HEK293T (cell line): Measurements from ENCODE around the gene SLC6A4.

ENCODE experiments used
- ARNT ChIP-seq: fragments of 450-650 bp; IDR thresholded peaks from 2 replicates; pipeline ENCODE4 v1.6.1; 2017; ENCODE audit warnings: mild to moderate bottlenecking
- BHLHE40 ChIP-seq: fragments of 450-650 bp; IDR thresholded peaks from 2 replicates; pipeline ENCODE4 v1.6.1; 2016; ENCODE audit warnings: mild to moderate bottlenecking, moderate library complexity, borderline replicate concordance
- ELF4 ChIP-seq: fragments of 450-650 bp; IDR thresholded peaks from 2 replicates; pipeline ENCODE4 v1.6.1; 2017; ENCODE audit warnings: antibody characterized with exemption
- FOXA1 ChIP-seq: fragments of 450-650 bp; IDR thresholded peaks from 2 replicates; pipeline ENCODE4 v1.6.1; 2016; ENCODE audit warnings: mild to moderate bottlenecking
- FOXK2 ChIP-seq: fragments of 450-650 bp; IDR thresholded peaks from 2 replicates; pipeline ENCODE4 v1.6.1; 2016; ENCODE audit warnings: mild to moderate bottlenecking
- FOXM1 ChIP-seq: fragments of 450-650 bp; IDR thresholded peaks from 2 replicates; pipeline ENCODE4 v1.6.1; 2017; ENCODE audit warnings: mild to moderate bottlenecking, borderline replicate concordance
- L3MBTL2 ChIP-seq: fragments of 450-650 bp; conservative IDR thresholded peaks from 2 replicates; pipeline ENCODE4 v1.6.1; 2016; ENCODE audit warnings: mild to moderate bottlenecking
- LEF1 ChIP-seq: fragments of 450-650 bp; IDR thresholded peaks from 2 replicates; pipeline ENCODE4 v1.6.1; 2017; ENCODE audit warnings: mild to moderate bottlenecking, borderline replicate concordance
- NFRKB ChIP-seq: fragments of 450-650 bp; IDR thresholded peaks from 2 replicates; pipeline ENCODE4 v1.6.1; 2016; ENCODE audit warnings: mild to moderate bottlenecking, moderate library complexity
- PKNOX1 ChIP-seq: fragments of 450-650 bp; IDR thresholded peaks from 2 replicates; pipeline ENCODE4 v1.6.1; 2016
- SP1 ChIP-seq: fragments of 450-650 bp; IDR thresholded peaks from 2 replicates; pipeline ENCODE4 v1.6.1; 2017
- SUZ12 ChIP-seq: fragments of 450-650 bp; IDR thresholded peaks from 2 replicates; pipeline ENCODE4 v1.6.1; 2016; ENCODE audit warnings: mild to moderate bottlenecking
- TARDBP ChIP-seq: fragments of 450-650 bp; IDR thresholded peaks from 2 replicates; pipeline ENCODE4 v1.6.1; 2016

- TF ChIP-seq SUZ12 (no peak), FOXM1 (no peak), SP1 (no peak), TARDBP (no peak), FOXA1 (no peak), BHLHE40 (no peak), ELF4 (no peak), PKNOX1 (no peak), L3MBTL2 (no peak), FOXK2 (no peak), LEF1 (no peak), ARNT (no peak), NFRKB (no peak)
These were observed 32.1 kb upstream of the SLC6A4 start for GRCh38 chr17:30267625-30268024.
